PC-3 (cell line): ENCODE data around the gene IL11RA. TPM values are rescaled to one million over a fixed set of nuclear protein-coding genes. Genes with fewer than 3 reads are reported as not detected.

Experiments
- ATAC-seq: fragments of 200-7000 bp; cut with Tn5 transposase; 2 replicates; pipeline ENCODE4 v1.9.1; 2020; ENCODE audit warnings: mild to moderate bottlenecking, moderate library complexity
- BruUV-seq: library from RNA; stranded (reverse); fragments of 400-500 nt; replicated peaks from 2 replicates; lab custom pipeline; 2021; lab: Mats Ljungman, UMichigan
- CTCF ChIA-PET: fragments of 300-600 bp; sonication (Branson Sonifier 250); formaldehyde crosslinking; loops from one replicate; lab custom pipeline; 2022; ENCODE audit warnings: antibody characterized with exemption; lab: Charles Lee
- POLR2A ChIA-PET: fragments of 300-600 bp; sonication (Branson Sonifier 250); formaldehyde crosslinking; loops from one replicate; lab custom pipeline; 2022; ENCODE audit warnings: antibody characterized with exemption; ENCODE audit not compliant: unreplicated experiment; lab: Charles Lee
- DNase-seq: peaks from one replicate; pipeline ENCODE4 v3.0.0-alpha.2; 2015
- H2AFZ ChIP-seq: fragments of 300-600 bp; sonication (generic); 2 replicates; pipeline ENCODE4 v1.6.0; 2016; ENCODE audit warnings: antibody characterized with exemption, low read length
- H3F3A ChIP-seq: fragments of 300-600 bp; sonication (generic); one replicate; pipeline ENCODE4 v1.6.0; 2017; ENCODE audit warnings: antibody characterized with exemption, low read length, control low read depth, mild to moderate bottlenecking; ENCODE audit not compliant: unreplicated experiment
- H3K27ac ChIP-seq: fragments of 300-600 bp; sonication (generic); 2 replicates; pipeline ENCODE4 v1.5.1; 2016; ENCODE audit warnings: mild to moderate bottlenecking, low read length
- H3K27me3 ChIP-seq: fragments of 300-600 bp; sonication (generic); 2 replicates; pipeline ENCODE4 v1.6.1; 2016; ENCODE audit warnings: low read length, mixed read lengths
- H3K36me3 ChIP-seq: fragments of 300-600 bp; sonication (generic); 2 replicates; pipeline ENCODE4 v1.6.1; 2016; ENCODE audit warnings: low read depth, mixed run types, low read length, mixed read lengths
- H3K4me1 ChIP-seq: fragments of 300-600 bp; sonication (generic); 2 replicates; pipeline ENCODE4 v1.5.1; 2016; ENCODE audit warnings: low read length; ENCODE audit not compliant: insufficient read depth
- H3K4me2 ChIP-seq: fragments of 300-600 bp; sonication (generic); 2 replicates; pipeline ENCODE4 v1.6.0; 2016; ENCODE audit warnings: low read length
- H3K4me3 ChIP-seq: fragments of 300-600 bp; sonication (generic); 2 replicates; pipeline ENCODE4 v1.5.1; 2016; ENCODE audit warnings: mild to moderate bottlenecking, low read length, mixed read lengths
- H3K79me2 ChIP-seq: fragments of 300-600 bp; sonication (generic); 2 replicates; pipeline ENCODE4 v1.6.1; 2017; ENCODE audit warnings: low read length, mixed read lengths
- H3K9ac ChIP-seq: fragments of 300-600 bp; sonication (generic); 2 replicates; pipeline ENCODE4 v1.6.0; 2016; ENCODE audit warnings: mild to moderate bottlenecking, low read length
- H3K9me2 ChIP-seq: fragments of 300-600 bp; sonication (generic); replicated peaks from 2 replicates; pipeline ENCODE4 v1.6.1; 2016; ENCODE audit warnings: mixed run types, low read length, mixed read lengths
- H3K9me3 ChIP-seq: fragments of 300-600 bp; sonication (generic); 2 replicates; pipeline ENCODE4 v1.6.1; 2016; ENCODE audit warnings: low read length, mixed read lengths
- H4K20me1 ChIP-seq: fragments of 300-600 bp; sonication (generic); 2 replicates; pipeline ENCODE4 v1.6.1; 2016; ENCODE audit warnings: low read length, mixed read lengths
- CTCF ChIP-seq: fragments of 300-600 bp; sonication (generic); conservative IDR thresholded peaks from 2 replicates; pipeline ENCODE4 v1.5.1; 2017; ENCODE audit warnings: antibody characterized with exemption, low read depth, mild to moderate bottlenecking, low read length
- EZH2 ChIP-seq: fragments of 300-600 bp; sonication (generic); IDR thresholded peaks from one replicate; pipeline ENCODE4 v1.6.1; 2017; ENCODE audit warnings: antibody characterized with exemption, mild to moderate bottlenecking, low read length; ENCODE audit not compliant: unreplicated experiment
- EZH2phosphoT487 ChIP-seq: fragments of 300-600 bp; sonication (generic); IDR thresholded peaks from 2 replicates; pipeline ENCODE4 v1.6.1; 2018; ENCODE audit warnings: mild to moderate bottlenecking, antibody characterized with exemption, low read length, borderline replicate concordance
- intact Hi-C: fragments of 100-400 bp; cut with micrococcal nuclease; formaldehyde crosslinking; loops from 2 replicates; pipeline ENCODE4 v1.9.0; 2023
- total RNA-seq: library from RNA; depleted of rRNA; stranded (reverse); fragments of >200 nt; gene quantifications from 2 replicates; pipeline ENCODE4 v1.2.3, GENCODE V29; 2014

IL11RA gene
- total RNA-seq, 1 experiment from 2014 or later: 8.3 TPM

- no peaks in the 10 kb centered on the region for H3K36me3 ChIP-seq
- no peaks in the 10 kb centered on the region for H3K27me3 ChIP-seq
- H3K9ac ChIP-seq: no peak overlapping the region
- no peaks in the 10 kb centered on the region for H3K79me2 ChIP-seq
- no peak overlapping the region for H3K4me3 ChIP-seq
- no peak overlapping the region for H2AFZ ChIP-seq
- no peaks in the 10 kb centered on the region for H3F3A ChIP-seq
- H4K20me1 ChIP-seq: no peaks in the 10 kb centered on the region
- no peak overlapping the region for H3K4me2 ChIP-seq
- TF ChIP-seq EZH2 (no peak), CTCF (no peak), EZH2phosphoT487 (no peak)
- no TSS peak for BruUV-seq
- POLR2A ChIA-PET: no interaction called here
- DNase-seq (no peak), ATAC-seq (no peak)
- peaks cover 18% of the 10 kb centered on the region; the same call in 1 of the 2 replicates for H3K4me1 ChIP-seq
- no peak overlapping the region for H3K27ac ChIP-seq
- no peaks in the 10 kb centered on the region for H3K9me3 ChIP-seq
- CTCF ChIA-PET: no interaction called here
- no peaks in the 10 kb centered on the region for H3K9me2 ChIP-seq
- intact Hi-C loops: no loop called here
These were observed 2.5 kb downstream of the IL11RA start for GRCh38 chr9:34654323-34655051.

GRCh38 chr9:34655394-34655793, 3.4 kb downstream of the IL11RA start:
- CTCF ChIA-PET: no interaction called here

More at GRCh38 chr9:34655394-34655793, 3.4 kb downstream of the IL11RA start:
- Histone ChIP-seq H4K20me1 (no peaks in the 10 kb centered on the region), H3K4me2 (no peak overlapping the region), H3K9ac (no peak overlapping the region), H3K79me2 (no peaks in the 10 kb centered on the region), H3K27me3 (no peaks in the 10 kb centered on the region), H3K4me3 (no peak overlapping the region), H3K36me3 (no peaks in the 10 kb centered on the region), H3K27ac (no peak overlapping the region), H3K9me2 (no peaks in the 10 kb centered on the region), H3K4me1 (peaks cover 18% of the 10 kb centered on the region; the same call in 1 of the 2 replicates), H3F3A (no peaks in the 10 kb centered on the region), H3K9me3 (no peaks in the 10 kb centered on the region), H2AFZ (no peak overlapping the region)
- POLR2A ChIA-PET: no interaction called here
- BruUV-seq: no TSS peak
- intact Hi-C loops: no loop called here
- ATAC-seq (no peak), DNase-seq (no peak)
- TF ChIP-seq CTCF: no peak
